RWPE2 (cell line): ENCODE measurements around the gene COL15A1.

ENCODE experiments used
- ATAC-seq: fragments of 200-7000 bp; cut with Tn5 transposase; 3 replicates; pipeline ENCODE4 v1.9.1; 2021; ENCODE audit warnings: low read depth
- DNase-seq: peaks from one replicate; pipeline ENCODE4 v3.0.0-alpha.2; 2020; ENCODE audit warnings: low spot score
- H3K27ac ChIP-seq: fragments of 450-650 bp; 2 replicates; pipeline ENCODE4 v1.5.1; 2017; ENCODE audit warnings: mild to moderate bottlenecking; ENCODE audit not compliant: poor library complexity, severe bottlenecking
- H3K27me3 ChIP-seq: fragments of 250-450 bp; sonication (Bioruptor Pico); 2 replicates; pipeline ENCODE4 v1.5.1; 2021; ENCODE audit warnings: mild to moderate bottlenecking, moderate library complexity; ENCODE audit not compliant: insufficient read depth, poor library complexity, severe bottlenecking
- H3K36me3 ChIP-seq: fragments of 250-450 bp; sonication (Bioruptor Pico); 2 replicates; pipeline ENCODE4 v1.5.1; 2020; ENCODE audit warnings: low read depth, mild to moderate bottlenecking, moderate library complexity
- H3K4me1 ChIP-seq: fragments of 250-450 bp; sonication (Bioruptor Pico); 2 replicates; pipeline ENCODE4 v1.5.1; 2021; ENCODE audit warnings: mild to moderate bottlenecking, moderate library complexity; ENCODE audit not compliant: insufficient read depth, poor library complexity, severe bottlenecking
- H3K4me3 ChIP-seq: fragments of 250-450 bp; sonication (Bioruptor Pico); 2 replicates; pipeline ENCODE4 v1.5.1; 2021; ENCODE audit warnings: mild to moderate bottlenecking, moderate library complexity; ENCODE audit not compliant: severe bottlenecking
- H3K9me3 ChIP-seq: fragments of 250-450 bp; sonication (Bioruptor Pico); 2 replicates; pipeline ENCODE4 v1.5.1; 2021; ENCODE audit warnings: mild to moderate bottlenecking, moderate library complexity; ENCODE audit not compliant: severe bottlenecking
- TF ChIP-seq, protein P1 (sequence below): fragments of 450-650 bp; IDR thresholded peaks from one replicate; pipeline ENCODE4 v1.5.1; 2017; ENCODE audit warnings: mild to moderate bottlenecking, moderate library complexity; ENCODE audit not compliant: poor library complexity, severe bottlenecking

COL15A1 gene

DNA sequence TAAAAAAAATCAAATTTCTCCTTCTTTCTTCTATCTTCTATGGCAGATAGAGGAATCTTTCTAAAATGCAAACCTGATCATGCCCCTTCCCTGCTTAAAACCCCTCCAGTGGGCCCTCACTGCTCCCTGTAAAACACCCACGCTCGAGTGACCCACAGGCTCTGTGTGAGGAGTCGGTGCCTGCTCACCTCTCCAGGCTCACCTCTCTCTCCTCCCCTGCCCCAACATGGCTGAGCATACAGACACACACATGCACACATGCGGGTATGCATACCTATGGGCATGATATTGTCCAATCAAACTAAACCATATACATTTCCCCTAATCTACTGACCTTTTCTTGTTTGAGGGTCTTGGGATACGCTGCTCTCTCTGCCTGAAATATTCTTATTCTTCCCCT, 40.8 kb upstream of the COL15A1 start:
- Histone ChIP-seq H3K4me1 (no peaks in the 10 kb centered on the region), H3K36me3 (no peaks in the 10 kb centered on the region), H3K9me3 (no peaks in the 10 kb centered on the region), H3K27ac (no peak overlapping the region), H3K27me3 (no peaks in the 10 kb centered on the region), H3K4me3 (no peak overlapping the region)
- DNase-seq (no peak), ATAC-seq (no peak)
- TF ChIP-seq, protein P1, sequence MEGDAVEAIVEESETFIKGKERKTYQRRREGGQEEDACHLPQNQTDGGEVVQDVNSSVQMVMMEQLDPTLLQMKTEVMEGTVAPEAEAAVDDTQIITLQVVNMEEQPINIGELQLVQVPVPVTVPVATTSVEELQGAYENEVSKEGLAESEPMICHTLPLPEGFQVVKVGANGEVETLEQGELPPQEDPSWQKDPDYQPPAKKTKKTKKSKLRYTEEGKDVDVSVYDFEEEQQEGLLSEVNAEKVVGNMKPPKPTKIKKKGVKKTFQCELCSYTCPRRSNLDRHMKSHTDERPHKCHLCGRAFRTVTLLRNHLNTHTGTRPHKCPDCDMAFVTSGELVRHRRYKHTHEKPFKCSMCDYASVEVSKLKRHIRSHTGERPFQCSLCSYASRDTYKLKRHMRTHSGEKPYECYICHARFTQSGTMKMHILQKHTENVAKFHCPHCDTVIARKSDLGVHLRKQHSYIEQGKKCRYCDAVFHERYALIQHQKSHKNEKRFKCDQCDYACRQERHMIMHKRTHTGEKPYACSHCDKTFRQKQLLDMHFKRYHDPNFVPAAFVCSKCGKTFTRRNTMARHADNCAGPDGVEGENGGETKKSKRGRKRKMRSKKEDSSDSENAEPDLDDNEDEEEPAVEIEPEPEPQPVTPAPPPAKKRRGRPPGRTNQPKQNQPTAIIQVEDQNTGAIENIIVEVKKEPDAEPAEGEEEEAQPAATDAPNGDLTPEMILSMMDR = no peak

DNA sequence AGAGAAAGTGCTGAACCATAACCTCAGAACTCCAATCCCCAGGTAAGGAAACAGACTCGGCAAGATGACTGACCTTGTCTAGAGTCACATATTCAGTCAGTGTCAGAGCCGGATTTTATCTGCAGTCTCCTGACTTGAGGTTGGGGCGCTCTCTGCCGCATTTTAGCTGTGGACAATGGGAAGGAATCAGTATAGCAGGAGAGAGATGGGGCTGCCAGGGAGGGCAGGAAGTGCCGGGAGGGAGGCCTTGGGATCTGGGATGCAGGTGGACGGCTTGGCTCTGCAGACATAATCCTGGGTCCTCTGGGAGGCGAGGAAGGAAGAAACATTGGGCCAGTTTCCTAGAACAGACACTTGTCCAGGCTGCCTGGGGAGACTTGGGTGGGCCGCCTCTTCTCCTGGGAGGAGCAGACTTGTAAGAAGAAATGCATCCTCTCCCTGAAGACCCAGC, 39.7 kb upstream of the COL15A1 start:
- TF ChIP-seq, protein P1 = no peak
- no peaks in the 10 kb centered on the region for H3K27me3 ChIP-seq
- no peak overlapping the region for H3K27ac ChIP-seq
- peaks cover 3% of the 10 kb centered on the region for H3K4me1 ChIP-seq
- ATAC-seq = no peak
- no peaks in the 10 kb centered on the region for H3K36me3 ChIP-seq
- no peaks in the 10 kb centered on the region for H3K9me3 ChIP-seq
- no peak overlapping the region for H3K4me3 ChIP-seq
- no peak for DNase-seq

DNA sequence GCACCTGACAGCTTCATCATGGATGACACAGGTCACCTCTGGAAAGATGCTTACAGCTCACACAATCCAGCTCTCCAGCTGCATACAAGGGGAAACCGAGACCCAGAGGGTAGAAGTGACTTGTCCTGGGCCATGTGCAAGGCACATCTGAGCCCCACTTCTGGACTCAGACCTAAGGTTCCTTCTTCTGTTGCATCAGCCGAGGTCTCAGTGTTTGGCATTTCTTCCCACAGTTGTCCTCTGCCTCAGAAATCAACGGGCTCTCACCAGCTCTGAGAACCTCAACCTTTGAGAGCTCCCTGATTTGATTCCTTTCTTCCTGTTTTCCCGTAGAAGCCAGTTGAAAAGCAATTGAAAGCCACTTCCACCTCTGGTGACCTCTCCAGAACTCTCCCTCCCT, 38.7 kb upstream of the COL15A1 start:
- Histone ChIP-seq H3K9me3 (no peaks in the 10 kb centered on the region), H3K27ac (no peak overlapping the region), H3K4me1 (peaks cover 7% of the 10 kb centered on the region), H3K36me3 (no peaks in the 10 kb centered on the region), H3K27me3 (no peaks in the 10 kb centered on the region), H3K4me3 (no peak overlapping the region)
- DNase-seq (no peak), ATAC-seq (no peak)
- TF ChIP-seq, protein P1 = no peak

DNA sequence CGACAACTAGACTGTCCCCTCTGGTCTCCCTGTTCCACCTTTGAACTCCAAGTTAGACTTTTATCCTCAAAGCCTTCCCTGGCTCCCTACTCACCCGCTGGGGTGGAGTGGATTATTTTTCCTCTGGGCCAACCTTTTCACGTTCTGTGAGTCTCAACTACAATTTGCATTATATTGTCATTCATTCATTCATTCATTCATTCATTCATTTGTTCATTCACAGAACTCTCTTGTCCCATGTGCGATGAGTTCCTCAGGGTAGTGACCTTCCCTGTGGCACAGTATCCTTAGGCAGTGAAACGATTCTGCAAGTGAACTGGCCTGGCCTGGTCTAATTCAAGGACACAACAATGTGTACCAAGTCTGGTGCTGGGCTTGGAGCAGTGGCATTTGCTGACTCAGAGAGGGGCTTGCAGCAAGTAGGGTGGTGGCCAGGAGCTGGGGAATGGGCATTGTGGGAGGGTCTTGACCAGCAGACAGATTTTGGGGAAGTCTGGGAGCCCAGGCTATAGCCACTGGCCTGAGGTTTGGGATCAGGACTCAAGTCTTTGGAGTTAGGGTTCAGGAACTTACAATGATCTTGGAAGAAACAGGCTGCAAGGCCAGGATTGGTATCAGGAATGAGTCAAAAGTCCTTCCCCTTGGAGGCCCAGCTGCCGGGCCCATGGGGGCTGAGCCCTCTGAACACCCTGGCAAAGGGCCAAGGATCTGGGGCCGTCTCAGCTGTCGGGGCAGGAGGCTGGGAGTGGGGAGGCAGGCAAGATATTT, 37.2 kb upstream of the COL15A1 start:
- DNase-seq = no peak
- H3K36me3 ChIP-seq = no peaks in the 10 kb centered on the region
- H3K9me3 ChIP-seq = no peaks in the 10 kb centered on the region
- no peak overlapping the region for H3K4me3 ChIP-seq
- H3K4me1 ChIP-seq = peaks cover 7% of the 10 kb centered on the region
- ATAC-seq = no peak
- TF ChIP-seq, protein P1 = no peak
- no peaks in the 10 kb centered on the region for H3K27me3 ChIP-seq
- no peak overlapping the region for H3K27ac ChIP-seq

DNA sequence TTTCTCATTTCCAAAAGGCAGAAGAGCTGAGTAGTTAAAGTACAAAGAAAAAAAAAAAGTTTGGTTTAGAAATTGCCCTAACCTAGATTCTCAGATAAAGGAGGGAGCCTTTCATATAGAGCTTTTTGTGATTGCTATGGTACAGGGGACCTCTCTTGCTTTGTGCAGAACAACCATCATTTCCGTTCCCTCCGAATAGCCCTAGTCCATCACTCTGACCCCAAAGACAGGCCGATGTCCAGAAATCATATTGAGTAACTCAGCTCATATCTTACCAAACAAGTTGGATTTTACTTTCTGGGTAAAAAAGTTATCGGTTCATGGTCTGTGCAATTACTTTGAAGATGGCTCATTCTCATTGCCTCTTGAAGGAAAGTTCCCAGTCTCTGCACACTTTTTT, 36.7 kb upstream of the COL15A1 start:
- DNase-seq (no peak), ATAC-seq (no peak)
- no peaks in the 10 kb centered on the region for H3K36me3 ChIP-seq
- TF ChIP-seq, protein P1 = no peak
- no peaks in the 10 kb centered on the region for H3K9me3 ChIP-seq
- no peak overlapping the region for H3K4me3 ChIP-seq
- H3K27ac ChIP-seq = no peak overlapping the region
- no peaks in the 10 kb centered on the region for H3K27me3 ChIP-seq
- peaks cover 7% of the 10 kb centered on the region for H3K4me1 ChIP-seq
